Measurements from ENCODE around the gene ATL3.
A peak's percentile ranks its signal among the peaks of the same experiment; 100 is the strongest.
"Not testable (repeated sequence)": the region's sequence is repeated elsewhere in the genome, so short reads cannot be mapped to it uniquely, and the experiment has no call there.

The ATL3 gene

DNA sequence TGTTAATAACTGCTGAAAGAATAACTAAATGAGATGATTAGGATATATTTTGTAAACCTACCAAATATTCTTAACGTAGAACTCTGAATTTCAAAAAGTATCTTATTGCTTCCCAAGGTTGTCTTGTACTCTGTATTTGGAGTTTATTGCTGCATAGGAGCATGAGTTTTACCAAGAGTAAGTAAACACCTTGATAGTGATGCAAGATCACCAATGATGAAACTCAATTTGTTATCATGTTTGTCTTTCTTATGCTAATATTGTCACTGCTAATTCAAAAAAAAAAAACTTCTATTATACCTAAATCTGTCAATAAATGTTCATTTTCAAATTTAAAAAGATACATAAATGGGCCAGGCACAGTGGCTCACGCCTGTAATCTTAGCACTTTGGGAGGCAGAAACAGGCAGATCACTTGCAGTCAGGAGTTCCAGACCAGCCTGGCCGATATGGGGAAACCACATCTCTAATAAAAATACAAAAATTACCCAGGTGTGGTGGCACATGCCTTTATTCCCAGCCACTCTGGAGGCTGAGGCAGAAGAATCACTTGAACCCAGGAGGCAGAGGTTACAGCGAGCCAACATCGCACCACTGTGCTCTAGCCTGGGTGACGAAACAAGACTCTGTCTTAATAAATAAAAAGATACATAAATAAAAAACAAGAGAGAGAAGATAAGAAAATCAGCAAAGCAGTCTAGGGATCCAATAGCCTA, 84.6 kb downstream of the ATL3 start:
- DNase-seq (ENCODE audit: low spot score): no peak

- DNase-seq (ENCODE audit: low spot score): peak; percentile 88
Observed at GRCh38 chr11:63583357-63583677, 87.9 kb downstream of the ATL3 start.

GRCh38 chr11:63581224-63581623, 90.0 kb downstream of the ATL3 start:
- not testable (repeated sequence) for DNase-seq (ENCODE audit: low spot score)

GRCh38 chr11:63578882-63579281, 92.3 kb downstream of the ATL3 start:
- not testable (repeated sequence) for DNase-seq (ENCODE audit: low spot score)

DNA sequence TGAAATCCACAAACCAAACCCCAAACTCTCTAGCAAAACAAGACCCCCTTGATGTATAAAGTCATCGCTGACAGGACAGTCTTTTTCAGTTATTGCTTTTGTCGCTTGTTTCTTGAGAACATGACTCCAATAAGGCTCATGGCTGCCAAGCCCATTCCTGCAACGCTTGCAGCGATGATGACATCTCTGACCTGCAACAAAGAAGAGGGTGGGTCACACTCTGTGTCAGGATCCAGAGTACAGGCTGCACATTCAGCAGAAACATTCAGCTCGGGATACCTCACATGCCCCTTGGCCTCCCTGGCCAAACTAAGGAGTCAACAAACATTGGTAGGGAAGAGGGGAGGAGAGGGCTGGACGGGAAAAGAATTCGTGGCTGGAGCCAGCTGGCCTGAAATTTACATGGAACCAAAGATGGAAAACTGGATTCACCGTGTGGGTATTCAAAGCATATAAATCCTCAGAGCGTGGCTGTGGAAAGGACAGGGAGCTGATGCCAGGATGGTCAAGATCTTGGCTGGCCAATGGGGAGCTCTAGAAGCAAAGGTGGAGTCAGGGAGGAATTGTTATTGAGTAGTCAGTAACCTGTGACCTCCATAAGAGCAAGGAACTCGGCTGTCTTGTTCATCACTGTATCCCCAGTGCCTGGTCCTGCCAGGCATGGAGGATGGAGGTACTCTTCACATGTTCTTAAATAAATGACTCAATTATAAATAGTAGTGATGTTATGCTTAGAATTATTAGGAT, 96.1 kb downstream of the ATL3 start:
- no peak for DNase-seq (ENCODE audit: low spot score)
